HEK293 (cell line): ENCODE results near the gene CLIP3.
A peak's percentile ranks its signal among the peaks of the same experiment; 100 is the strongest.

Experiments
- ATF2 ChIP-seq: fragments of 450-650 bp; formaldehyde crosslinking; IDR thresholded peaks from 2 replicates; pipeline ENCODE4 v1.5.1; 2016; ENCODE audit warnings: missing biosample characterization, missing genetic modification characterization, low read depth
- EGR2 ChIP-seq: fragments of 450-650 bp; formaldehyde crosslinking; IDR thresholded peaks from 2 replicates; pipeline ENCODE4 v1.5.1; 2016; ENCODE audit warnings: low read depth, missing biosample characterization, missing genetic modification characterization
- PATZ1 ChIP-seq: fragments of 450-650 bp; formaldehyde crosslinking; IDR thresholded peaks from 2 replicates; pipeline ENCODE4 v1.5.1; 2016; ENCODE audit warnings: missing biosample characterization, missing genetic modification characterization
- PRDM6 ChIP-seq: fragments of 450-650 bp; formaldehyde crosslinking; IDR thresholded peaks from 2 replicates; pipeline ENCODE4 v1.5.1; 2017; ENCODE audit warnings: missing biosample characterization, missing genetic modification characterization
- TCF7L2 ChIP-seq: IDR thresholded peaks from 2 replicates; pipeline ENCODE4 v1.6.1; 2011; ENCODE audit warnings: low read depth, mild to moderate bottlenecking, inconsistent platforms, low read length, moderate library complexity, borderline replicate concordance
- YY2 ChIP-seq: fragments of 450-650 bp; formaldehyde crosslinking; IDR thresholded peaks from 2 replicates; pipeline ENCODE4 v1.5.1; 2016; ENCODE audit warnings: missing biosample characterization, missing genetic modification characterization
- ZBTB17 ChIP-seq: fragments of 450-650 bp; formaldehyde crosslinking; IDR thresholded peaks from 2 replicates; pipeline ENCODE4 v1.5.1; 2016; ENCODE audit warnings: missing biosample characterization, missing genetic modification characterization
- ZFHX2 ChIP-seq: fragments of 450-650 bp; formaldehyde crosslinking; conservative IDR thresholded peaks from 2 replicates; pipeline ENCODE4 v1.5.1; 2016; ENCODE audit warnings: missing biosample characterization, missing genetic modification characterization
- ZFP69B ChIP-seq: fragments of 450-650 bp; formaldehyde crosslinking; IDR thresholded peaks from 2 replicates; pipeline ENCODE4 v1.5.1; 2016; ENCODE audit warnings: missing biosample characterization, missing genetic modification characterization
- ZNF148 ChIP-seq: fragments of 450-650 bp; formaldehyde crosslinking; IDR thresholded peaks from 2 replicates; pipeline ENCODE4 v1.5.0; 2017; ENCODE audit warnings: missing biosample characterization, missing genetic modification characterization, borderline replicate concordance
- ZNF223 ChIP-seq: fragments of 450-650 bp; formaldehyde crosslinking; IDR thresholded peaks from 2 replicates; pipeline ENCODE4 v1.5.1; 2016; ENCODE audit warnings: missing biosample characterization, missing genetic modification characterization
- ZNF239 ChIP-seq: fragments of 450-650 bp; formaldehyde crosslinking; IDR thresholded peaks from 2 replicates; pipeline ENCODE4 v1.5.1; 2016; ENCODE audit warnings: missing biosample characterization, missing genetic modification characterization
- ZNF266 ChIP-seq: fragments of 450-650 bp; formaldehyde crosslinking; IDR thresholded peaks from 2 replicates; pipeline ENCODE4 v1.5.1; 2016; ENCODE audit warnings: missing biosample characterization, missing genetic modification characterization, low read depth
- ZNF274 ChIP-seq, 2 experiments: fragments of 200-500 bp in 1 of 2; fragments of 450-650 bp in 1 of 2; sonication (Bioruptor generic) in 1 of 2; formaldehyde crosslinking in 1 of 2; IDR thresholded peaks; 2 replicates each; pipeline versions ENCODE4 v1.5.1 to v1.6.1; 2014 to 2016; ENCODE audit warnings: borderline replicate concordance in 1 of 2, inconsistent platforms in 1 of 2, low read length in 1 of 2, missing biosample characterization in 1 of 2, missing genetic modification characterization in 1 of 2
- ZNF280C ChIP-seq: fragments of 450-650 bp; formaldehyde crosslinking; IDR thresholded peaks from 2 replicates; pipeline ENCODE4 v1.5.1; 2016; ENCODE audit warnings: missing biosample characterization, missing genetic modification characterization
- ZNF350 ChIP-seq: fragments of 450-650 bp; formaldehyde crosslinking; IDR thresholded peaks from 2 replicates; pipeline ENCODE4 v1.5.0; 2017; ENCODE audit warnings: missing biosample characterization, mild to moderate bottlenecking, missing genetic modification characterization
- ZNF362 ChIP-seq: fragments of 450-650 bp; formaldehyde crosslinking; IDR thresholded peaks from 2 replicates; pipeline ENCODE4 v1.5.1; 2016; ENCODE audit warnings: missing biosample characterization, missing genetic modification characterization
- ZNF37A ChIP-seq: fragments of 450-650 bp; IDR thresholded peaks from 2 replicates; pipeline ENCODE4 v1.5.1; 2018; ENCODE audit warnings: missing biosample characterization, missing genetic modification characterization
- ZNF394 ChIP-seq: fragments of 450-650 bp; formaldehyde crosslinking; IDR thresholded peaks from 2 replicates; pipeline ENCODE4 v1.5.1; 2016; ENCODE audit warnings: missing biosample characterization, missing genetic modification characterization, mild to moderate bottlenecking, moderate library complexity, borderline replicate concordance
- ZNF488 ChIP-seq: fragments of 450-650 bp; formaldehyde crosslinking; IDR thresholded peaks from 2 replicates; pipeline ENCODE4 v1.5.1; 2016; ENCODE audit warnings: missing biosample characterization, missing genetic modification characterization
- ZNF510 ChIP-seq: fragments of 450-650 bp; formaldehyde crosslinking; IDR thresholded peaks from 2 replicates; pipeline ENCODE4 v1.5.1; 2018; ENCODE audit warnings: mild to moderate bottlenecking, missing genetic modification characterization, missing biosample characterization; ENCODE audit not compliant: insufficient replicate concordance
- ZNF514 ChIP-seq: fragments of 450-650 bp; formaldehyde crosslinking; IDR thresholded peaks from 2 replicates; pipeline ENCODE4 v1.5.1; 2016; ENCODE audit warnings: missing biosample characterization, missing genetic modification characterization
- ZSCAN5A ChIP-seq: fragments of 450-650 bp; formaldehyde crosslinking; IDR thresholded peaks from 2 replicates; pipeline ENCODE4 v1.5.1; 2016; ENCODE audit warnings: missing biosample characterization, missing genetic modification characterization

Gene CLIP3

GRCh38 chr19:35995048-35995993, 37.4 kb downstream of the CLIP3 start, which contains the start of gene SDHAF1 (continued):
- no peak for TF ChIP-seq ZNF280C (tag by site-specific recombination)
- TF ChIP-seq PRDM6 (tag by site-specific recombination), result no peak
- no peak for TF ChIP-seq TCF7L2
- peak; percentile 94 for TF ChIP-seq EGR2
- TF ChIP-seq ZFHX2, result peak; percentile 97
- no peak for TF ChIP-seq ZNF37A (tag by site-specific recombination)
- no peak for TF ChIP-seq ZFP69B (tag by site-specific recombination)
- TF ChIP-seq ZSCAN5A (tag by site-specific recombination), result peak; percentile 97
- no peak for TF ChIP-seq ZNF362 (tag by site-specific recombination)
- TF ChIP-seq ZNF239 (tag by site-specific recombination), result no peak
- no peak for TF ChIP-seq ZNF274 (IDR thresholded peaks at IDR 0.05; ENCODE audit: low read length)
- TF ChIP-seq ZNF274 (tag by site-specific recombination; IDR thresholded peaks at IDR 0.05; ENCODE audit: borderline replicate concordance), result no peak
- no peak for TF ChIP-seq ZNF510 (tag by site-specific recombination)
- TF ChIP-seq PATZ1 (tag by site-specific recombination), result peak; percentile 77; the same call in 1 of the 2 replicates
- peak; percentile 87 for TF ChIP-seq YY2 (tag by site-specific recombination)
- TF ChIP-seq ZNF148 (tag by site-specific recombination), result no peak
- no peak for TF ChIP-seq ZNF266 (tag by site-specific recombination)
- peak; percentile 41 for TF ChIP-seq ATF2 (tag by site-specific recombination)
- no peak for TF ChIP-seq ZNF514
- no peak for TF ChIP-seq ZNF350
- peak; percentile 37; the same call in 1 of the 2 replicates for TF ChIP-seq ZNF394
- TF ChIP-seq ZBTB17 (tag by site-specific recombination), result peak; percentile 87
- TF ChIP-seq ZNF488 (tag by site-specific recombination), result peak; percentile 21; the same call in 1 of the 2 replicates
- peak; percentile 74; the same call in 1 of the 2 replicates for TF ChIP-seq ZNF223
